Gastroesophageal sphincter (tissue), 3 donors: ENCODE results near the gene BACH2.

Source experiments
- CTCF ChIP-seq, 4 experiments: fragments of 200-600 bp in 2 of 4; fragments of 450-650 bp in 2 of 4; sonication (generic) in 1 of 4; IDR thresholded peaks; one replicate each; pipeline ENCODE4 v1.5.1; 2017 to 2019; ENCODE audit warnings: antibody characterized with exemption in 4 of 4, mild to moderate bottlenecking in 2 of 4, moderate library complexity in 2 of 4
- EP300 ChIP-seq: sonication (generic); formaldehyde crosslinking; IDR thresholded peaks from one replicate; pipeline ENCODE4 v1.6.1; 2017; ENCODE audit warnings: antibody characterized with exemption, mild to moderate bottlenecking
- POLR2A ChIP-seq, 2 donors: fragments of 450-650 bp; IDR thresholded peaks; one replicate each; pipeline ENCODE4 v1.6.1; 2017; ENCODE audit warnings: antibody characterized with exemption in 2 of 2, mild to moderate bottlenecking in 2 of 2, moderate library complexity in 1 of 2
- POLR2AphosphoS5 ChIP-seq: sonication (generic); formaldehyde crosslinking; IDR thresholded peaks from one replicate; pipeline ENCODE4 v1.6.1; 2017; ENCODE audit warnings: antibody characterized with exemption

GRCh38 chr6:89966913-89967312, 329.7 kb downstream of the BACH2 start:
- TF ChIP-seq CTCF (IDR thresholded peaks at IDR 0.05) = no peak
- TF ChIP-seq POLR2AphosphoS5 = no peak
- no peak for TF ChIP-seq POLR2A (IDR thresholded peaks at IDR 0.05)
- TF ChIP-seq EP300 = no peak
